Esophagus muscularis mucosa (tissue), 4 donors: ENCODE data around the gene RNF5.
A peak's percentile ranks its signal among the peaks of the same experiment; 100 is the strongest.

Experiments used
- CTCF ChIP-seq, 3 experiments: fragments of 200-600 bp in 2 of 3; fragments of 450-650 bp in 1 of 3; sonication (generic) in 2 of 3; IDR thresholded peaks; one replicate each; pipeline ENCODE4 v1.5.1; 2017 to 2019; ENCODE audit warnings: antibody characterized with exemption in 3 of 3, mild to moderate bottlenecking in 2 of 3, moderate library complexity in 1 of 3
- EP300 ChIP-seq: sonication (generic); formaldehyde crosslinking; IDR thresholded peaks from one replicate; pipeline ENCODE4 v1.6.1; 2017; ENCODE audit warnings: antibody characterized with exemption
- POLR2A ChIP-seq: fragments of 450-650 bp; IDR thresholded peaks from one replicate; pipeline ENCODE4 v1.6.1; 2017; ENCODE audit warnings: antibody characterized with exemption, moderate library complexity, mild to moderate bottlenecking, low read depth
- POLR2AphosphoS5 ChIP-seq, 2 donors: sonication (generic); formaldehyde crosslinking; IDR thresholded peaks; one replicate each; pipeline ENCODE4 v1.6.1; 2017; ENCODE audit warnings: antibody characterized with exemption in 2 of 2

GRCh38 chr6:32190054-32190851 is 12.0 kb downstream of the RNF5 start, which contains the start of gene PBX2:
- TF ChIP-seq CTCF (IDR thresholded peaks at IDR 0.05), result no peak
- TF ChIP-seq POLR2AphosphoS5 (IDR thresholded peaks at IDR 0.05), result peak; percentile 85 to 89
- no peak for TF ChIP-seq EP300
- TF ChIP-seq POLR2A, result peak; percentile 57
